Measurements from ENCODE around the gene PKD1L1.
A peak's percentile ranks its signal among the peaks of the same experiment; 100 is the strongest.

The PKD1L1 gene

GRCh38 chr7:47968847-47969774 lies 20.8 kb upstream of the PKD1L1 start:
- peak; percentile 62 for ATAC-seq
- peak; percentile 18 to 71 for DNase-seq (ENCODE audit: low spot score in 2 of 2)
- H3K9me3 Mint-ChIP-seq: no peaks in the 10 kb centered on the region
- H3K36me3 Mint-ChIP-seq: peaks cover 100% of the 10 kb centered on the region
- no peak overlapping the region for H3K4me3 Mint-ChIP-seq
- H3K27ac Mint-ChIP-seq: peak overlapping the region; percentile 50
- peaks cover 42% of the 10 kb centered on the region for H3K4me1 Mint-ChIP-seq

- peaks cover 100% of the 10 kb centered on the region for H3K36me3 Mint-ChIP-seq
- no peak overlapping the region for H3K4me3 Mint-ChIP-seq
- peaks cover 28% of the 10 kb centered on the region for H3K4me1 Mint-ChIP-seq
- no peaks in the 10 kb centered on the region for H3K9me3 Mint-ChIP-seq
- no peak overlapping the region for H3K27ac Mint-ChIP-seq
- DNase-seq (ENCODE audit: low spot score in 2 of 2) (no peak), ATAC-seq (no peak)
Observed at GRCh38 chr7:47967708-47968107, 19.4 kb upstream of the PKD1L1 start.

- Mint-ChIP-seq H3K9me3 (no peaks in the 10 kb centered on the region), H3K27ac (peak overlapping the region; percentile 26), H3K36me3 (peaks cover 100% of the 10 kb centered on the region), H3K4me3 (no peak overlapping the region), H3K4me1 (peaks cover 23% of the 10 kb centered on the region)
- DNase-seq (ENCODE audit: low spot score in 2 of 2): no peak
- no peak for ATAC-seq
Observed at GRCh38 chr7:47967123-47967522, 18.9 kb upstream of the PKD1L1 start.

GRCh38 chr7:47965456-47965855 lies 17.2 kb upstream of the PKD1L1 start:
- no peak for DNase-seq (ENCODE audit: low spot score in 2 of 2)
- H3K4me1 Mint-ChIP-seq: peaks cover 23% of the 10 kb centered on the region
- H3K9me3 Mint-ChIP-seq: no peaks in the 10 kb centered on the region
- H3K27ac Mint-ChIP-seq: no peak overlapping the region
- H3K4me3 Mint-ChIP-seq: no peak overlapping the region
- ATAC-seq: no peak
- H3K36me3 Mint-ChIP-seq: peaks cover 100% of the 10 kb centered on the region

- DNase-seq (ENCODE audit: low spot score in 2 of 2) (no peak), ATAC-seq (no peak)
- Mint-ChIP-seq H3K9me3 (no peaks in the 10 kb centered on the region), H3K4me3 (no peak overlapping the region), H3K27ac (no peak overlapping the region), H3K4me1 (peaks cover 5% of the 10 kb centered on the region), H3K36me3 (peaks cover 78% of the 10 kb centered on the region)
Observed at GRCh38 chr7:47962262-47962661, 14.0 kb upstream of the PKD1L1 start.

GRCh38 chr7:47957156-47957555 lies 8.9 kb upstream of the PKD1L1 start:
- Mint-ChIP-seq H3K4me3 (no peak overlapping the region), H3K9me3 (no peaks in the 10 kb centered on the region), H3K27ac (peak overlapping the region; percentile 23), H3K4me1 (no peaks in the 10 kb centered on the region), H3K36me3 (peaks cover 59% of the 10 kb centered on the region)
- DNase-seq (ENCODE audit: low spot score in 2 of 2) (no peak), ATAC-seq (no peak)

GRCh38 chr7:47956220-47956619 lies 8.0 kb upstream of the PKD1L1 start:
- DNase-seq (ENCODE audit: low spot score in 2 of 2): no peak
- no peak overlapping the region for H3K27ac Mint-ChIP-seq
- ATAC-seq: no peak
- peaks cover 50% of the 10 kb centered on the region for H3K36me3 Mint-ChIP-seq
- H3K4me1 Mint-ChIP-seq: no peaks in the 10 kb centered on the region
- H3K4me3 Mint-ChIP-seq: no peak overlapping the region
- no peaks in the 10 kb centered on the region for H3K9me3 Mint-ChIP-seq

GRCh38 chr7:47954231-47954911 lies 6.1 kb upstream of the PKD1L1 start:
- H3K9me3 Mint-ChIP-seq: no peaks in the 10 kb centered on the region
- H3K27ac Mint-ChIP-seq: no peak overlapping the region
- no peaks in the 10 kb centered on the region for H3K4me1 Mint-ChIP-seq
- H3K36me3 Mint-ChIP-seq: peaks cover 40% of the 10 kb centered on the region
- DNase-seq (ENCODE audit: low spot score in 2 of 2): no peak
- H3K4me3 Mint-ChIP-seq: no peak overlapping the region
- peak; percentile 61 for ATAC-seq

GRCh38 chr7:47953822-47954221 lies 5.6 kb upstream of the PKD1L1 start:
- no peak for DNase-seq (ENCODE audit: low spot score in 2 of 2)
- no peak overlapping the region for H3K27ac Mint-ChIP-seq
- no peaks in the 10 kb centered on the region for H3K4me1 Mint-ChIP-seq
- no peak overlapping the region for H3K4me3 Mint-ChIP-seq
- peaks cover 40% of the 10 kb centered on the region for H3K36me3 Mint-ChIP-seq
- no peak for ATAC-seq
- H3K9me3 Mint-ChIP-seq: no peaks in the 10 kb centered on the region

- H3K4me1 Mint-ChIP-seq: no peaks in the 10 kb centered on the region
- ATAC-seq (no peak), DNase-seq (ENCODE audit: low spot score in 2 of 2) (no peak)
- no peak overlapping the region for H3K27ac Mint-ChIP-seq
- H3K9me3 Mint-ChIP-seq: no peaks in the 10 kb centered on the region
- H3K4me3 Mint-ChIP-seq: no peak overlapping the region
- peaks cover 32% of the 10 kb centered on the region for H3K36me3 Mint-ChIP-seq
Observed at GRCh38 chr7:47952224-47952623, 4.0 kb upstream of the PKD1L1 start.

GRCh38 chr7:47951374-47951773 lies 3.1 kb upstream of the PKD1L1 start:
- Mint-ChIP-seq H3K27ac (no peak overlapping the region), H3K4me3 (no peak overlapping the region), H3K9me3 (no peaks in the 10 kb centered on the region), H3K4me1 (peaks cover 4% of the 10 kb centered on the region), H3K36me3 (peaks cover 29% of the 10 kb centered on the region)
- ATAC-seq (no peak), DNase-seq (ENCODE audit: low spot score in 2 of 2) (no peak)

GRCh38 chr7:47950714-47951113 lies 2.4 kb upstream of the PKD1L1 start:
- H3K36me3 Mint-ChIP-seq: peaks cover 28% of the 10 kb centered on the region
- no peak for ATAC-seq
- H3K27ac Mint-ChIP-seq: no peak overlapping the region
- no peak for DNase-seq (ENCODE audit: low spot score in 2 of 2)
- no peak overlapping the region for H3K4me3 Mint-ChIP-seq
- peaks cover 7% of the 10 kb centered on the region for H3K4me1 Mint-ChIP-seq
- no peaks in the 10 kb centered on the region for H3K9me3 Mint-ChIP-seq

- Mint-ChIP-seq H3K4me3 (no peak overlapping the region), H3K27ac (no peak overlapping the region), H3K4me1 (peaks cover 7% of the 10 kb centered on the region), H3K36me3 (peaks cover 18% of the 10 kb centered on the region), H3K9me3 (no peaks in the 10 kb centered on the region)
- DNase-seq (ENCODE audit: low spot score in 2 of 2) (no peak), ATAC-seq (no peak)
Observed at GRCh38 chr7:47949703-47950102, 1.4 kb upstream of the PKD1L1 start.

- peak overlapping the region; percentile 53 for H3K27ac Mint-ChIP-seq
- no peak overlapping the region for H3K4me3 Mint-ChIP-seq
- H3K9me3 Mint-ChIP-seq: no peaks in the 10 kb centered on the region
- ATAC-seq (no peak), DNase-seq (ENCODE audit: low spot score in 2 of 2) (no peak)
- H3K36me3 Mint-ChIP-seq: peaks cover 6% of the 10 kb centered on the region
- H3K4me1 Mint-ChIP-seq: peaks cover 7% of the 10 kb centered on the region
Observed at GRCh38 chr7:47947355-47947749, 914 bp downstream of the PKD1L1 start.

GRCh38 chr7:47946581-47947354 lies 1.5 kb downstream of the PKD1L1 start:
- ATAC-seq (peak; percentile 75), DNase-seq (ENCODE audit: low spot score in 2 of 2) (no peak)
- Mint-ChIP-seq H3K4me3 (no peak overlapping the region), H3K27ac (peak overlapping the region; percentile 53), H3K9me3 (no peaks in the 10 kb centered on the region), H3K4me1 (peaks cover 7% of the 10 kb centered on the region), H3K36me3 (peaks cover 6% of the 10 kb centered on the region)
